T47D (cell line): Measurements from ENCODE around the gene NEK9.
"Not testable (repeated sequence)": the region's sequence is repeated elsewhere in the genome, so short reads cannot be mapped to it uniquely, and the experiment has no call there.

Source experiments
- DNase-seq, 2 experiments: peaks; one replicate each; pipeline versions ENCODE4 v3.0.0 to v3.0.0-alpha.2; 2011 to 2012; ENCODE audit warnings: low read depth in 1 of 2, low spot score in 1 of 2
- JUND ChIP-seq: IDR thresholded peaks from 2 replicates; pipeline ENCODE4 v1.6.1; 2012; ENCODE audit warnings: low read depth
- in situ Hi-C: cut with HindIII; loops from 2 replicates; pipeline ENCODE4 v1.10.0; 2016; ENCODE audit warnings: low sequenced_read_pairs, low pct_unique_long_range_greater_than_20kb

The NEK9 gene

DNA sequence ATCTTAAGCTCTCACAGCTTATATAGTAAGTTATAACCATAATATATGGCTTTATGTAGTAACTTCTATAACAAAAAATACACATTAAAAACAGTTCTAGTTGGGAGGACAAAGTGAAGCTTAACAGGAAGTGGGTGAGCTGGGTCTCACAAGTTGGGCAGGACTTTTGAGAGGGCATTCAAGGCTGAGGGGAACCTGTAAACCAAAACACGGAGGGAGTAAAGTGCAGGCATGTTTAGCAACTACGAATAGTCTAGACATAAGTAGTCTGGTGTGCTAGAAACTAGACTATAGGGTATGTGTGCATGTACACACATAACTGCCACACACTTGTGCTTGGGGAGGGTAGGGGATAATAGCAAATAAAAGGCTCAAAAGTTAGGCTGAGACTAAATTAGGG is 14.2 kb upstream of the NEK9 start:
- no peak for TF ChIP-seq JUND
- in situ Hi-C loops, result no loop called here

DNA sequence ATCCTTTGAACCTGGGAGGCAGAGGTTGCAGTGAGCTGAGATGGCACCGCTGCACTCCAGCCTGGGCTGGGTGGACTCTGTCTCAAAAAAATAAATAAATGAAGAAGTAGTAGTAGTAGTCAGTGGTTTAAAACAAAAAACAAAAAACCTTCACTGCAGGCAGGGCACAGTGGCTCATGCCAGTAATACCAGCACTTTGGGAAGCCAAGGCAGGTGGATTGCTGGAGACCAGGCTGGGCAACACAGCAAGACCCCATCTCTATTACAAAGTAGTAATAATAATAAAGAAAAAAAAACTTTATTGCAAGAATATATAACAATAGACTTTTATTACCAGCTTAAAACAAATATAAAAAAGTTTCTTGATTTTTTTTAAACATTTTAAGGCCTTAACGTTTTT is 13.8 kb upstream of the NEK9 start:
- no peak for DNase-seq
- in situ Hi-C loops, result no loop called here
- TF ChIP-seq JUND, result no peak

More for the DNA sequence above, 14.2 kb upstream of the NEK9 start:
- no peak for DNase-seq

DNA sequence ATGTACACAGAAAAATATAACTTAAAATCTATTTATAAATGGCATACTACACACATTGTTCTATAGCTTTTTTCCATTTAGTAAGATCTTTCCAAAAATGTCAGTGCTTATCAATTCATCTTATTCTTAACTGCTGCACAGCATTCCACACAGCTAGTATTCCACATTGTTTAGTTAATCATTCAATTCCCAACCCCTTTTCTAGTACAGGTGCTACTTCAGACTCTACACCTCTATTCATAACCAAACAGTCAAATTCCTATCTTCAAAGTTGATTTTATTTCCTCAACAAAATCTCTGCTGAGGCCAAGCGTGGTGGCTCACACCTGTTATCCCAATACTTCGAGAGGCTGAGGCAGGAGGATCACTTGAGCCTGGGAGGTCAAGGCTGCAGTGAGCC is 12.3 kb upstream of the NEK9 start:
- no peak for DNase-seq
- TF ChIP-seq JUND, result no peak
- in situ Hi-C loops, result no loop called here

DNA sequence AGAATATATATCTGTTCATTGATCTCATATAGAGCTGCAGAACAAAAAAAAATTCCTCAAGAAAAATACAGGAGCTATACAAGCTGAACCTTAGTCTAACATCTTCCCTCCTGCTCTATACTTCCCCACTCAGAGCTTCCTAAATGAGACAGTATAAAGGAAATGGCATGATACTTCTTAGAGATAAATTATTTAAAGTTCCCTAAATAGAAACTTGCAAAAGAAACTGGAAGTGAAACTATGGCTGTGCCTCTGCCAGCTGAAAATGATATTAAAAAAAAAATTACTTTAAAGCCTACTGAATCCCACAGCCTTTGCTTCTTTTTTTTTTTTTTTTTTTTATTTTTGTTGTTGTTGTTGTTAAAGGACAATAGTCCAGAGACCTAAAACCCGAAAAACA is 11.6 kb upstream of the NEK9 start:
- in situ Hi-C loops, result no loop called here
- no peak for DNase-seq
- TF ChIP-seq JUND, result no peak

DNA sequence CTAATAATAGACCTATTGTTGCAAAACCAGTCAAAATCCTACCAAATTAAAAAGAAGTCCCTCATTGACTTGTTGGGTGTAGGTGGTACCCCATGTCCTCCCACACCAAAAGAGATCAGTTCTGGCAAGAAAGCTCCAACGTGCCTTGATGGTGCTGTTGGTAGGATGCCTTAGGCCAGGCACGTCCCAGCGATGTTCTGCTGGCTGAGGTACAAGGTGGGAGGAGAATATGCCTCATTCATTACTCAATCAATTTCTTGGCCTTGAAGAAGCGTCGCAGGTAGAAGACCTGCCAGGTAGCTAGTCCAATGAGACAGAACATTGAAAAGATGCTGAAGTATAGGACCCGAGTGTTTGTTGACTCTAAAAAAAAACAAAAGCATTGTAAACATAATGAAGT is 7.8 kb upstream of the NEK9 start:
- DNase-seq, result no peak
- in situ Hi-C loops, result no loop called here
- TF ChIP-seq JUND, result no peak

DNA sequence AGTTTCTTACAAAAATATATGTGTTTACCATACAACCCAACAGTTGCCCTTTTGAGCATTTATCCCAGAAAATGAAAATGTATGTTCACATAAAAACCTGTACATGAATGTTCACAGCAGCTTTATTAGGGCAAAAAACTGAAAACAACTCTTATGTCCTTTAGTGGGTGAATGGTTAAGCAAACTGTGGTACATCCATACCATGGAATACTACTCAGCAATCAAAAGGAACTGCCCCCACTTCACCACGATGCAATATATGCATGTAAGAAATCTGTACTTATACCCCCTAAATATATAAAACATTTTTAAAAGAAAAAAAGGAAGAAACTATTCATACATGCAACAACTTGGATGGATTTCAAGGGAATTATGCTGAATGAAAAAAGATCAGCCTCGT is 6.7 kb upstream of the NEK9 start:
- no peak for DNase-seq
- in situ Hi-C loops, result no loop called here
- no peak for TF ChIP-seq JUND

DNA sequence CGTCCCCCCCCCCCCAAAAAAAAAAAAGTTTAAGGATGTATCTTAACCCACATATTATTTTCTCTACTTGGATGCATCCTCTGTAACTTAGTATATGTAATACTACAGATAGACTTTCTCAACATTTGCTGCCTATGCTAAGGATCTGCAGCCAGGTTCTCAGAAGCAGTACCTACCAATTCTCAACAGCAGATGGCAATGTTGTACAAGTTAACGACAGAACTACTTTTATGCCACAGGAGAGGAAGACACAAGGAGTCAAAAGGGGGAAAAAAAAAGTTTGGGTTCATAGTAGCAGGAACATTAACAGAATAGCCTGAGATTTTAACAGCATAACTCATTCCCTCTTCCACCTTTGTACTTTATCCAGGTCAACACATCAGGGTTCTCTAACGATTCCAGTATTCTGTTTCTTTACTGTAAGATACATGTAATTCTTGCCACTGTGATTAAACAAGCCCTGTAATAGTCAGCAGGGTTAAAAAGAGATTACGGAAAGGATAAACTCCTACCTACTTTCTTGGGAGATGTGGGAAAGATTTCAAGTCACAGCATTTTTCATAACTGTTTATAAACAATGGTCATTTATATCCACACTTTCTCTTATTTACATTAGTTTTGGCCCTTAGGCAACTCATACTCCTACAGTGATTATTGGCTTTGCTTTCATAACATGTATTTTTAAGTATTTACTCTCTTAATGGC is 5.7 kb upstream of the NEK9 start:
- TF ChIP-seq JUND, result no peak
- in situ Hi-C loops, result no loop called here
- DNase-seq, result peak in 1 of 2 experiments; percentile 88

DNA sequence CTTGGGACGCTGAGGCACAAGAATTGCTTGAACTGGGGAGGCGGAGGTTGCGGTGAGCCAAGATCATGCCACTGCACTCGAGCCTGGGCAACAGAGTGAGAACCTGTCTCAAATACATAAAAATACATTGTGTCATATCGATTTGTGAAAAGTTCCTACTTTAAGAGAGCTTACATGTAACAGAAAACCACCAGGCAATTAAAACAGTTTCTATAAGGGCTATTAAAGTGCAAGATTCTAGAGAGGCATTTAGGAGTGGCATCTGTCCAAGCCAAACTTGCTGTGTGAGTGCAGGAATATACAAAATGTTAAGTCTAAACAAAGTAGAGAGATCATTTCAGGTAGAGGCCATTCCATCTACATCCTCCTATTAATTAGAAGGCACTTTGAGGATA is 1.7 kb upstream of the NEK9 start:
- TF ChIP-seq JUND, result no peak
- no peak for DNase-seq
- in situ Hi-C loops, result no loop called here

DNA sequence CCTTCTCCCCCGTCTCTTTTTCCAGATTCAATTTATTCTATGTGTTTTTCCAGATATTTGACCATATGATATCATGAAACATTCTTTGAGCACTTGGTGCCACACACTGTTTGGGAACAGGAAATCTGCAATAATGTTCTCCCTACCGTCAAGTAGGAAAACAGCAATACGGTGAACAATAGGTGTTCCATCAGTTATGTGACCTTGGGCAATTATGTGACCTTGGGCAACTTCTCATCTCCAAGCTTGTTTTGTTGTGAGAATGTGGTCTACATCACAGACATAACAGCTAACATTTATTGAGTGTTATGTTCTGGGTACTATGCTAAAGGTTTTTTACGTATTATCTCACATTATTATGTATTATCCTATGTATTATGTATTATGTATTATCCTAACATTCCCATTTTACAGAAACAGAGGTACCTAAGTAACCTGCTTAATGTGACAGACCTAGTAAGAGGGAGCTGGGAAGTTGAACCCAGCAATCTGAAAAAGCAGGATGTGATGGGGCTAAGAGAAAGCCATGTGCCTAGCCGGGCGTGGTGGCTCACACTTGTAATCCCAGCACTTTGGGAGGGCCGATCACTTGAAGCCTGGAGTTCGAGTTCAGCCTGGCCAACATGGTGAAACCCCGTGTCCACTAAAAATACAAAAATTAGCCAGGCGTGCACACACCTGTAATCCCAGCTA is 1.2 kb upstream of the NEK9 start:
- in situ Hi-C loops, result no loop called here
- DNase-seq, result no peak
- no peak for TF ChIP-seq JUND

DNA sequence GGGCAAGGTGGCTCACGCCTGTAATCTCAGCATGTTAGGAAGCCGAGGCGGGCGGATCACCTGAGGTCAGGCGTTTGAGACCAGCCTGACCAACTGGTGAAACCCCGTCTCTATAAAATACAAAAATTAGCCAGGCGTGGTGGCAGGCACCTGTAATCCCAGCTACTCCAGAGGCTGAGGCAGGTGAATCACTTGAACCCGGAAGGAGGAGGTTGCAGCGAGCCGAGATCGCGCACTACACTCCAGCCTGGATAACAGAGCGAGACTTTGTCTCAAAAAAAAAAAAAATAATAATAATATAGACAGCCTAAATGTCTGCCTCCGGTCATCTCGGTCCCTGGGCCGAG is 599 bp upstream of the NEK9 start:
- DNase-seq, in situ Hi-C loops: not testable (repeated sequence)

DNA sequence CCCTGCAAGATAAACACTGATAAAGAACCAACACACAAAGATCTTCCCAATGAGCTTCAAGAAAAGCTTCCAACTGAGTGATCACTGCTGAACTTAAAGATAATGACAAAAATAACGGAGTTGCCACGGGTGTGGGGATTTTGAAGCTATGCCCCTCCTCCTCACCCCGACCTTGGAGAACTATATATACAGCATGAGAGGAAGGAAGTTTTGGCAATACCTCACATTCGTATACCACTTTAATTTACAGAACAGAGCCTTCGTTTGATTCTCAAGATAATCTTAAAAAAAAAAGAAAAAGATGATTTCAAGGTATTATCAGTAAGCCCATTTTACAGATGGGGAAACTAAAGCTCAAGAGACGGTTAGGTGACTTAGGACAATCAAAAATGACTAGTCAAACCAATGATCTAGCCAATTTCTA is 715 bp downstream of the NEK9 start:
- no peak for TF ChIP-seq JUND
- DNase-seq, result no peak
- in situ Hi-C loops, result no loop called here

DNA sequence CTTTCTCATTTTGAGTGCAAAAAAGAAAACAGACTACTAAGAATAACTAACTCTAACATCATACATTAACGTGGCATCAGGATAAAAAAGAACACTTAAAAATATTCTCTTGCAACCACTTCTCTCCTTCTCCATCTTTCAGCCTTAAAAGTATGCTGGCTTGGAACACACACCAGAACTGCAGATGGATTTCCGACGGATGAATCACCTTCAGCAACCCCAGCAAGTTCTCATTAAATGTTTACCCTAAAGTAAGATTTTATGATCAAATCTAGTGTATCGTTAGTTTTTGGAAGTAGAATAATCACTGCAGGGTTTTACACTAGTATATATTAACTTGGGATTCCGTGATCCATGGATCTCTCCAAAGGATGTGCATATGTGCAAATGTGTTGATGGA is 1.2 kb downstream of the NEK9 start:
- in situ Hi-C loops, result no loop called here

DNA sequence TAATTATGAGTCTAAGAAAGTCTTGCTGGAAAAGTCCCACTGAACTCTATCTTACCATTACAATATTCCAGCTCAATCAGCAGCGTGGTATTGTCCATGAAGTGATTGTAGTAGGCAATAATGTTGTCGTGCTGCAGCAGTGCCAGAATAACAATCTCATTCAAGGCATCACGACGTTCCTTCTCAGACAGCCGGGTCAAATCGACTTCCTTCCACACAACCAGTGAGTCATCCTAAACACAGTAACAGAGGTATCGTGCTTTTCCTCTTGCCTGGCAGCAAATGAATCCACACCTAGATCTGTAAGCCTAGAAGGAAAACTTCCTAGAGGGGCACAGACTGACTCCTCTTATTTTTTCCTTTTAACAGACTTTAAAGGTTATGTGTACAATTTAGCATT is 2.9 kb downstream of the NEK9 start:
- no peak for TF ChIP-seq JUND
- DNase-seq, result no peak
- in situ Hi-C loops, result no loop called here

More for the DNA sequence above, 1.2 kb downstream of the NEK9 start:
- DNase-seq, result no peak
- TF ChIP-seq JUND, result no peak

DNA sequence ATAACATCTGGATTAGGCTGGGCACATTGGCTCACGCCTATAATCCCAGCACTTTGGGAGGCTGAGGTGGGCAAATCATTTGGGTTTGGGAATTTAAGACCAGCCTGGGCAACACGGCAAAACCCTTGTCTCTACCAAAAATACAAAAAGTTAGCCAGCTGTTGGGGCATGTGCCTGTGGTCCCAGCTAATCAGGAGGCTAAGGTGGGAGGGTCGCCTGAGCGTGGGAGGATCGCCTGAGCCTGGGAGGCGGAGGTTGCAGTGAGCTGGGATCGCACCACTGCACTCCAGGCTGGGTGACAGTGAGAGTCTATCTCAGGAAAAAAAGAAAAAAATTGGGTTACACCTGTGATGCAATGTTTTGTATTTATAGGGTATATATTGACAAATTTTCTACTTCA is 5.3 kb downstream of the NEK9 start:
- no peak for TF ChIP-seq JUND
- in situ Hi-C loops, result no loop called here
- no peak for DNase-seq
